Lower lobe of right lung (tissue), 2 donors: ENCODE data around the gene ST8SIA1. TPM values are rescaled to one million over a fixed set of nuclear protein-coding genes. Genes with fewer than 3 reads are reported as not detected.

Experiments
- ATAC-seq, 2 donors: fragments of 200-7000 bp; cut with Tn5 transposase; one replicate each; pipeline ENCODE4 v1.9.1; 2020 to 2022; ENCODE audit warnings: mild to moderate bottlenecking in 2 of 2, moderate library complexity in 2 of 2
- DNase-seq: peaks from one replicate; pipeline ENCODE4 v3.0.0-alpha.2; 2020
- H3K27ac ChIP-seq: fragments of 200-600 bp; one replicate; pipeline ENCODE4 v1.8.0; 2022
- H3K27me3 ChIP-seq: fragments of 200-600 bp; one replicate; pipeline ENCODE4 v1.8.0; 2022; ENCODE audit warnings: low read depth
- H3K36me3 ChIP-seq: fragments of 200-600 bp; one replicate; pipeline ENCODE4 v1.8.0; 2022; ENCODE audit warnings: mild to moderate bottlenecking
- H3K4me1 ChIP-seq: fragments of 200-600 bp; one replicate; pipeline ENCODE4 v1.8.0; 2022
- H3K4me3 ChIP-seq: fragments of 200-600 bp; one replicate; pipeline ENCODE4 v1.8.0; 2022; ENCODE audit warnings: mild to moderate bottlenecking
- H3K9me3 ChIP-seq: fragments of 200-600 bp; one replicate; pipeline ENCODE4 v1.8.0; 2022
- intact Hi-C: fragments of 100-400 bp; cut with DNase I; formaldehyde crosslinking; loops from one replicate; pipeline ENCODE4 v1.11.0; 2022
- total RNA-seq: library from RNA; stranded (reverse); fragmentation: NEBNext Ultra II Directional; extraction: Animal tissue kit (Norgen Biotek cat#: 25700); gene quantifications from one replicate; pipeline ENCODE4 v1.2.1, GENCODE V29; 2021
- TF ChIP-seq, protein P1 (sequence below): fragments of 200-600 bp; IDR thresholded peaks from one replicate; pipeline ENCODE4 v1.8.0; 2022; ENCODE audit warnings: antibody characterized with exemption, mild to moderate bottlenecking
- donor health status: DM: no; HTN: yes; CAD: no; lungs with severe emphysema.

The ST8SIA1 gene
- total RNA-seq, 1 donor from 2014 or later: 9.1 TPM

GRCh38 chr12:22310275-22310674 lies 24.2 kb downstream of the ST8SIA1 start:
- Histone ChIP-seq H3K27ac (no peak overlapping the region), H3K9me3 (no peaks in the 10 kb centered on the region), H3K27me3 (no peaks in the 10 kb centered on the region), H3K36me3 (no peaks in the 10 kb centered on the region), H3K4me3 (no peak overlapping the region), H3K4me1 (no peaks in the 10 kb centered on the region)
- DNase-seq: no peak
- TF ChIP-seq, protein P1, sequence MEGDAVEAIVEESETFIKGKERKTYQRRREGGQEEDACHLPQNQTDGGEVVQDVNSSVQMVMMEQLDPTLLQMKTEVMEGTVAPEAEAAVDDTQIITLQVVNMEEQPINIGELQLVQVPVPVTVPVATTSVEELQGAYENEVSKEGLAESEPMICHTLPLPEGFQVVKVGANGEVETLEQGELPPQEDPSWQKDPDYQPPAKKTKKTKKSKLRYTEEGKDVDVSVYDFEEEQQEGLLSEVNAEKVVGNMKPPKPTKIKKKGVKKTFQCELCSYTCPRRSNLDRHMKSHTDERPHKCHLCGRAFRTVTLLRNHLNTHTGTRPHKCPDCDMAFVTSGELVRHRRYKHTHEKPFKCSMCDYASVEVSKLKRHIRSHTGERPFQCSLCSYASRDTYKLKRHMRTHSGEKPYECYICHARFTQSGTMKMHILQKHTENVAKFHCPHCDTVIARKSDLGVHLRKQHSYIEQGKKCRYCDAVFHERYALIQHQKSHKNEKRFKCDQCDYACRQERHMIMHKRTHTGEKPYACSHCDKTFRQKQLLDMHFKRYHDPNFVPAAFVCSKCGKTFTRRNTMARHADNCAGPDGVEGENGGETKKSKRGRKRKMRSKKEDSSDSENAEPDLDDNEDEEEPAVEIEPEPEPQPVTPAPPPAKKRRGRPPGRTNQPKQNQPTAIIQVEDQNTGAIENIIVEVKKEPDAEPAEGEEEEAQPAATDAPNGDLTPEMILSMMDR: no peak
- intact Hi-C loops: no loop called here
- ATAC-seq: no peak

GRCh38 chr12:22307811-22308210 lies 26.7 kb downstream of the ST8SIA1 start:
- no peak for ATAC-seq
- no peak overlapping the region for H3K4me3 ChIP-seq
- no peak overlapping the region for H3K27ac ChIP-seq
- H3K27me3 ChIP-seq: no peaks in the 10 kb centered on the region
- H3K36me3 ChIP-seq: no peaks in the 10 kb centered on the region
- no peak for DNase-seq
- H3K9me3 ChIP-seq: no peaks in the 10 kb centered on the region
- TF ChIP-seq, protein P1: no peak
- intact Hi-C loops: no loop called here
- no peaks in the 10 kb centered on the region for H3K4me1 ChIP-seq

GRCh38 chr12:22306311-22306710 lies 28.2 kb downstream of the ST8SIA1 start:
- Histone ChIP-seq H3K4me3 (no peak overlapping the region), H3K4me1 (no peaks in the 10 kb centered on the region), H3K27me3 (no peaks in the 10 kb centered on the region), H3K9me3 (no peaks in the 10 kb centered on the region), H3K27ac (no peak overlapping the region), H3K36me3 (no peaks in the 10 kb centered on the region)
- intact Hi-C loops: no loop called here
- ATAC-seq: no peak
- no peak for DNase-seq
- TF ChIP-seq, protein P1: no peak

DNA sequence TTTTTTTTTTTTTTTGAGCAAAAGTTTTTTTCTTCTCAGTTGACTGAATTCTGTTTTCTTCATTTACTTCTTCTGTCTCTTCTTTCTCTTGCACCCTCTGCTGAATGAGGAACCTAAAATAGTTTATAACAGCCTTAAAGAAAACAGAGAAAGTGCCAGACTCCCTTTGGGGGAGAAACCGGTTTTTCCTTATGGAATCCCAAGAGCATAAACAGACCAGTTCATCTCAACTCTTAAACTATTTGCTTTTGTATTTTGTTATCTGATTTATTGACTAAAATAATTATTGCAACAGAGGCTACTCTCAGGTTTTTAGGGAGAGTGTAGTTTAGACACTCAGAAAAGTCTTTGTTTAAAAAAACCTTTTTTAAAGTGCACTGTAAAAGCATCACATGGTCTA lies 30.2 kb downstream of the ST8SIA1 start:
- no peak for DNase-seq
- Histone ChIP-seq H3K9me3 (peaks cover 10% of the 10 kb centered on the region), H3K4me3 (no peak overlapping the region), H3K36me3 (no peaks in the 10 kb centered on the region), H3K27ac (no peak overlapping the region), H3K27me3 (no peaks in the 10 kb centered on the region), H3K4me1 (no peaks in the 10 kb centered on the region)
- TF ChIP-seq, protein P1: no peak
- intact Hi-C loops: no loop called here
- no peak for ATAC-seq

DNA sequence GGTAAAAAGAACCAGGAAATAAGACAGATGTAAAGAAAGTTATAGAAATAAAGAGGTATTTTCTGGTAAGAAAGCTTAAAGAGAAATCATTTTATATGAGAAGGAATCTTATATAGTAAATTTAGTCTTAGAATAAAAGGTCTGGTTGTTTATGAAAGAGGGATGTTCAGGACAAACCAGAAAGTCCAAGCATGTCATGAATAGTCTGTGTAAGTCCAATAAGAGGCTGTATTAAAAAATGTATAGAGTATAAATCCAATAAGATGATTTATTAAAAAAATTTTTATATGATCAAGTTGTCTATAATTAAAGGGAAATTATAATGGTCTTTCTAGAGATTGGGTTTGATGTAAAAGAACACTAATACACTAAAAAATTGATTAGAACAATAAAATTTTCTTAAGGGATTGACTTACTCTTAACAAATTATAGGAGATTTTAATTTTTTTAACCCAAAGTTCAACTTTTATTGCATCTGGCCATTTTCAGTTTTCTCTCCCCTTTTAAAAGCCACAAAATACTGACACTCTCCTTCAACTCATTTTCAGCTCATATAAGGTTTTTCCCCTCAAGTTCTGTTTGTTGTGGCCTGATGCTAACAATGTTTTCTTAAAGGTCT lies 35.1 kb downstream of the ST8SIA1 start:
- no peaks in the 10 kb centered on the region for H3K27me3 ChIP-seq
- TF ChIP-seq, protein P1: no peak
- no peak overlapping the region for H3K4me3 ChIP-seq
- H3K36me3 ChIP-seq: no peaks in the 10 kb centered on the region
- H3K4me1 ChIP-seq: no peaks in the 10 kb centered on the region
- intact Hi-C loops: no loop called here
- no peak overlapping the region for H3K27ac ChIP-seq
- ATAC-seq: no peak
- H3K9me3 ChIP-seq: peaks cover 15% of the 10 kb centered on the region
- DNase-seq: no peak
